ENCODE results near the gene ZNF521. TPM values are rescaled to one million over a fixed set of nuclear protein-coding genes. Genes with fewer than 3 reads are reported as not detected.
A peak's percentile ranks its signal among the peaks of the same experiment; 100 is the strongest.

The ZNF521 gene
- total and polyA plus RNA-seq, 10 of the 15 experiments (the other 5 are each of a cell fraction or from before 2014, with no cell fraction given): 0.02 to 0.05 (median 0.04) TPM; not detected in 6

GRCh38 chr18:25240420-25240770, 111.6 kb downstream of the ZNF521 start (continued):
- TF ChIP-seq BCL3 (IDR thresholded peaks at IDR 0.05; ENCODE audit: borderline replicate concordance, insufficient read depth, low read depth, low read length, poor library complexity, severe bottlenecking): no peak
- TF ChIP-seq ZNF687 (IDR thresholded peaks at IDR 0.05): no peak
- no peak for TF ChIP-seq RFX5 (IDR thresholded peaks at IDR 0.05; ENCODE audit: low read depth, low read length)
- no peak for TF ChIP-seq SP1 (IDR thresholded peaks at IDR 0.05; ENCODE audit: low read depth, low read length)

- no peaks in the 10 kb centered on the region for H3K9me3 ChIP-seq (replicated peaks; ENCODE audit: control insufficient read depth, insufficient read depth, low read length)
- H3K4me3 ChIP-seq: no peak overlapping the region
- TF ChIP-seq ZSCAN29 (IDR thresholded peaks at IDR 0.05): no peak
- TF ChIP-seq CHD1 (IDR thresholded peaks at IDR 0.05; ENCODE audit: low read depth, low read length): no peak
- TF ChIP-seq JUND (IDR thresholded peaks at IDR 0.05; ENCODE audit: low read depth, low read length): no peak
- no peak for TF ChIP-seq GABPA (IDR thresholded peaks at IDR 0.05; ENCODE audit: low read depth)
- no peak for TF ChIP-seq NFYA (IDR thresholded peaks at IDR 0.05; ENCODE audit: borderline replicate concordance, low read depth, low read length)
- TF ChIP-seq SMC3 (IDR thresholded peaks at IDR 0.05; ENCODE audit: borderline replicate concordance, low read length): no peak
- TF ChIP-seq TCF7 (IDR thresholded peaks at IDR 0.05; ENCODE audit: borderline replicate concordance): no peak
- H4K20me1 ChIP-seq (ENCODE audit: control insufficient read depth, insufficient read depth): no peaks in the 10 kb centered on the region
- FAIRE-seq: peak; percentile 13
- no peak for DNase-seq (ENCODE audit: low read depth, low spot score)
- ChIA-PET RAD21 (ENCODE audit: unreplicated experiment) (no interaction called here), CTCF (interaction anchor here (0.6 kb wide), 1 partner anchor 491 kb away, joined by 3 read pairs; no protein-coding TSS in a partner anchor), POLR2A (interaction anchor here (0.5 kb wide), 1 partner anchor 319 kb away, joined by 10 read pairs; no protein-coding TSS in a partner anchor), SMC1A (ENCODE audit: uncharacterized antibody, unreplicated experiment) (interaction anchor here (1.3 kb wide), 1 partner anchor 18 kb away, joined by 3 read pairs; no protein-coding TSS in a partner anchor)
- H3K79me2 ChIP-seq (ENCODE audit: control insufficient read depth, insufficient read depth, low read length): no peaks in the 10 kb centered on the region
- H2AFZ ChIP-seq (ENCODE audit: control insufficient read depth, low read depth, low read length): no peak overlapping the region
- H3K4me1 ChIP-seq (ENCODE audit: control insufficient read depth, insufficient read depth, low read length): no peaks in the 10 kb centered on the region
- BruUV-seq (replicated peaks): no TSS peak
- H3K27ac ChIP-seq (ENCODE audit: control insufficient read depth, insufficient read depth): no peak overlapping the region
- WGBS (ENCODE audit: insufficient coverage, insufficient replicate concordance, low lambda C conversion rate, missing lambda C conversion rate): 4% methylated on average over 5 of the region's 5 CpGs
- H3K9ac ChIP-seq (ENCODE audit: control insufficient read depth, insufficient read depth, low read length): no peak overlapping the region
- no peaks in the 10 kb centered on the region for H3K36me3 ChIP-seq (ENCODE audit: control insufficient read depth in 2 of 2, insufficient read depth in 2 of 2, low read length in 1 of 2)
- no peak for ATAC-seq
- in situ Hi-C loops (cut with MboI) (no loop called here), intact Hi-C loops (cut with micrococcal nuclease; ENCODE audit: unreplicated experiment) (loop anchor here (5.0 kb wide), 1 partner anchor 362 kb away; no protein-coding TSS in a partner anchor)
- H3K4me2 ChIP-seq (ENCODE audit: control insufficient read depth, insufficient read depth): no peak overlapping the region
- no peaks in the 10 kb centered on the region for H3K27me3 ChIP-seq (replicated peaks in 1 of 2; ENCODE audit: control insufficient read depth in 2 of 2, insufficient read depth in 2 of 2, low read length in 1 of 2)
Observed at GRCh38 chr18:25239581-25240419, 112.2 kb downstream of the ZNF521 start.
